Small intestine (tissue), 7 donors: Measurements from ENCODE around the gene PTPRR. TPM values are rescaled to one million over a fixed set of nuclear protein-coding genes. Genes with fewer than 3 reads are reported as not detected.
A peak's percentile ranks its signal among the peaks of the same experiment; 100 is the strongest.

ENCODE experiments used
- DNase-seq, 2 donors: peaks; one replicate each; pipeline versions ENCODE4 v3.0.0 to v3.0.0-alpha.2; 2013
- FAIRE-seq: peaks from 2 replicates; lab custom pipeline; 2012; peaks lifted over from hg19 to GRCh38; lab: Jason Lieb, UNC
- H3K27ac ChIP-seq, 3 donors: one replicate each; pipeline ENCODE4 v1.5.1; 2013; ENCODE audit warnings: low read length in 2 of 3, mild to moderate bottlenecking in 2 of 3, control low read depth in 1 of 3, inconsistent platforms in 1 of 3, low read depth in 1 of 3, moderate library complexity in 1 of 3
- H3K27me3 ChIP-seq, 3 donors: one replicate each; pipeline ENCODE4 v1.6.1; 2013; ENCODE audit warnings: low read length in 3 of 3, inconsistent platforms in 1 of 3; ENCODE audit not compliant: control insufficient read depth in 3 of 3, insufficient read depth in 3 of 3
- H3K36me3 ChIP-seq, 3 donors: one replicate each; pipeline ENCODE4 v1.6.1; 2013; ENCODE audit warnings: low read length in 3 of 3, inconsistent platforms in 1 of 3, low read depth in 1 of 3, mild to moderate bottlenecking in 1 of 3, moderate library complexity in 1 of 3; ENCODE audit not compliant: control insufficient read depth in 3 of 3, insufficient read depth in 2 of 3
- H3K4me1 ChIP-seq, 3 donors: one replicate each; pipeline ENCODE4 v1.6.1; 2013; ENCODE audit warnings: low read length in 2 of 3, inconsistent platforms in 1 of 3, low read depth in 1 of 3, mild to moderate bottlenecking in 1 of 3, moderate library complexity in 1 of 3; ENCODE audit not compliant: control insufficient read depth in 3 of 3, insufficient read depth in 2 of 3
- H3K4me3 ChIP-seq, 3 donors: one replicate each; pipeline ENCODE4 v1.5.1; 2013; ENCODE audit warnings: low read length in 3 of 3, control low read depth in 1 of 3, inconsistent platforms in 1 of 3, low read depth in 1 of 3, mild to moderate bottlenecking in 1 of 3, moderate library complexity in 1 of 3
- H3K9me3 ChIP-seq, 2 donors: one replicate each; pipeline ENCODE4 v1.6.1; 2013; ENCODE audit warnings: low read depth in 1 of 2, low read length in 1 of 2; ENCODE audit not compliant: control insufficient read depth in 2 of 2, insufficient read depth in 1 of 2
- WGBS, 3 donors: extraction: QIAGEN DNeasy Blood & Tissue Kit; methylation state at CpG; one replicate each; pipeline ENCODE4 v1.1.7; 2013; 5-methylcytosine and 5-hydroxymethylcytosine counted together
- polyA plus RNA-seq, 4 donors: library from polyadenylated mRNA; stranded (reverse) in 3 of 4; unstranded in 1 of 4; fragments of 200-250 nt in 3 of 4; fragments of 120-200 nt in 1 of 4; gene quantifications; one replicate each; pipeline versions ENCODE4 v1.2.1 to v1.2.3, GENCODE V29; 2013
- donor health status: healthy with polysubstance abuse.
- donor health status: control.
- donor health status: control.
- donor health status: Bipolar disorder and iron deficiency.
- donor health status: healthy.

The PTPRR gene
- polyA plus RNA-seq, 4 donors = 0.84 to 18.9 (median 5.4) TPM

DNA sequence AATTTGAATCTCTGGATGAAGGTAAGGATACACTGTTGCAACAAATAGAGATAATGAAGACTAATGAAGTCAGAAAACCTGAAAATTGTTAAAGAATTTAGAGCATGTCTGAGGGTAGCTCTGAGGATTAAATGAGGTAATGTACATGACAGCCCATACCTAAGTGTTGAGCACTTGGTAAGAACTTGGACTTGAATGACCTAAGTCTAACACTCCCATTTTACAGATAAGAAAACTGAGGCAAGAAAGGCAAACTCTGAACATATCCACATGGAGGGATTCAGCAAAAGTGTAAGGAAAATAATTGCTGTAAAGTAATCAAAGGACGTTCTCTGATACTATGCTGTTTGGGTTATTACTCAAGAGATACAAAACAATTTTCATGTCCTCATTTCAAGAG lies 312.4 kb downstream of the PTPRR start:
- Histone ChIP-seq H3K9me3 (peaks cover 0 to 3% of the 10 kb centered on the region in 2 donors), H3K4me3 (no peak overlapping the region), H3K36me3 (no peaks in the 10 kb centered on the region), H3K4me1 (peaks cover 0 to 5% (median 0%) of the 10 kb centered on the region in 3 donors), H3K27me3 (peaks cover 0 to 7% (median 0%) of the 10 kb centered on the region in 3 donors), H3K27ac (no peak overlapping the region)
- FAIRE-seq (no peak), DNase-seq (no peak)
- WGBS, 3 donors = 66 to 69% (median 68%) methylated on average over 1 of the region's 1 CpG

DNA sequence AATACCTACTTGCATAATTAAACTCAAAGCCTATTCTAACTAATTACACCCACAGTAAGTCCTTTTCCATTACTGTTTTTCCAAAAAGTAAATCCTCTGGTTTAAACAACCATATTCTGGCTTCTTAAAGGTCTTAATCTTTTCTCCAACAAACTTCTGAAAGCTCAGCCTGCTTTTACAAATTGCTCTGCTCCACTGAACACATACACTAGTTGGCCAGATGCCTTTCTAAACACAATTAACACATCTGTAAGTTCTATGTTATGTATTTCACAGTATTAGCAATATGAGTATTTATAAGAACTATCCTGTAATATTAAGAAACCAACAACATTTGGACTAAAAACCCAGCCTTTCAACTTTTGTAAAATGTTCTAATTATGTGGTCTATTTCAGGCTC lies 313.4 kb downstream of the PTPRR start:
- DNase-seq (no peak), FAIRE-seq (no peak)
- Histone ChIP-seq H3K9me3 (peaks cover 0 to 3% of the 10 kb centered on the region in 2 donors), H3K27ac (no peak overlapping the region), H3K4me3 (no peak overlapping the region), H3K27me3 (peaks cover 0 to 7% (median 0%) of the 10 kb centered on the region in 3 donors), H3K36me3 (no peaks in the 10 kb centered on the region), H3K4me1 (peaks cover 0 to 5% (median 0%) of the 10 kb centered on the region in 3 donors)

GRCh38 chr12:70605976-70606375 lies 314.6 kb downstream of the PTPRR start:
- Histone ChIP-seq H3K27ac (no peak overlapping the region), H3K9me3 (peaks cover 0 to 3% of the 10 kb centered on the region in 2 donors), H3K4me3 (no peak overlapping the region), H3K27me3 (peaks cover 0 to 7% (median 0%) of the 10 kb centered on the region in 3 donors), H3K36me3 (no peaks in the 10 kb centered on the region), H3K4me1 (peaks cover 0 to 5% (median 0%) of the 10 kb centered on the region in 3 donors)
- 16 to 56% (median 35%) methylated on average over 5 of the region's 5 CpGs for WGBS, 3 donors
- FAIRE-seq (no peak), DNase-seq (peak in 1 of 2 donors; percentile 82)

DNA sequence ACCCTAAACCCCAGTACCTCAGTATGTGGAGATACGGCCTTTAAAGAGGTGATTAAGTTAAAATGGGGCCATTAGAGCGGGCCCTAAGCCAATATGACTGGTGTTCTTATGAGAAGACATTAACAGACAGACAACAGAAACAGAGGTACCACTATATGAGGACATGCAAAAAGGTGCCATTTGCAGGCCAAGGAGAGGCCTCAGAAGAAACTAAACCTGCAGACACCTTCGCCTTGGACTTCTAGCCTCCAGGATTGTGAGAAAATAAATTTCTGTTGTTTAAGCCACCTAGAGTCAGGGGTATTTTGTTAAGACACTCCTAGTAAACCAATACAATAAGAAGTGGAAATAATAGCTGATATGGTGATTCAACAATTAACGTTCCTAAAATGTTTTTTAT lies 315.9 kb downstream of the PTPRR start:
- H3K36me3 ChIP-seq = no peaks in the 10 kb centered on the region
- no peak overlapping the region for H3K27ac ChIP-seq
- no peak overlapping the region for H3K4me3 ChIP-seq
- 89 to 92% (median 92%) methylated on average over 4 of the region's 4 CpGs for WGBS, 3 donors
- no peak for DNase-seq
- peaks cover 0 to 3% of the 10 kb centered on the region in 2 donors for H3K9me3 ChIP-seq
- peaks cover 0 to 5% (median 0%) of the 10 kb centered on the region in 3 donors for H3K4me1 ChIP-seq
- FAIRE-seq = no peak
- peaks cover 0 to 7% (median 0%) of the 10 kb centered on the region in 3 donors for H3K27me3 ChIP-seq

- H3K4me1 ChIP-seq = no peaks in the 10 kb centered on the region
- H3K4me3 ChIP-seq = no peak overlapping the region
- H3K27ac ChIP-seq = no peak overlapping the region
- no peak for FAIRE-seq
- DNase-seq = no peak
- H3K36me3 ChIP-seq = no peaks in the 10 kb centered on the region
- H3K27me3 ChIP-seq = no peaks in the 10 kb centered on the region
- H3K9me3 ChIP-seq = peaks cover 0 to 3% of the 10 kb centered on the region in 2 donors
- WGBS, 3 donors = 40 to 78% (median 49%) methylated on average over 1 of the region's 1 CpG
Observed at GRCh38 chr12:70603044-70603443, 317.5 kb downstream of the PTPRR start.

GRCh38 chr12:70598467-70599193 lies 321.9 kb downstream of the PTPRR start:
- H3K27ac ChIP-seq = no peak overlapping the region
- no peaks in the 10 kb centered on the region for H3K9me3 ChIP-seq
- no peaks in the 10 kb centered on the region for H3K4me1 ChIP-seq
- DNase-seq (peak in 1 of 2 donors; percentile 23), FAIRE-seq (no peak)
- no peak overlapping the region for H3K4me3 ChIP-seq
- WGBS, 3 donors = 13 to 48% (median 29%) methylated on average over 4 of the region's 4 CpGs
- no peaks in the 10 kb centered on the region for H3K36me3 ChIP-seq
- H3K27me3 ChIP-seq = no peaks in the 10 kb centered on the region

DNA sequence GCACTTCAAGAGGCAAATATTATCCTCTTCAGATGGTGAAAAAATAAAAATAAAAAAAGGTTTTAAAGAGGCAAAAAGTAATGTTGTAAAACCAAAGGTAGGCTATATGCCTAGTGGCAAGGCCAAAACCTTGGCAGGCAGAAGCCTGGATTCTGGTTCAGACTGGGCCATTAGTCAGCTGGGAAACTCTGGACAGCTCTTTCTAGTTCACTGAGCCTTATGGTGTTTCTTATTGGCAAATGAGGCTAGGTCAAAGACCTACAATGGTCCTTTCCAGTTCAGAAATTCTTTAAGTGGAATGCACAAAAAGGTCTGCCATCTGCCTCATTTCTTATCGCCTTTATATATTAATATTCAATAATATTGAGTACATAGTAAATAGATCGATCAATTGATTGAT lies 327.9 kb downstream of the PTPRR start:
- FAIRE-seq (no peak), DNase-seq (no peak)

DNA sequence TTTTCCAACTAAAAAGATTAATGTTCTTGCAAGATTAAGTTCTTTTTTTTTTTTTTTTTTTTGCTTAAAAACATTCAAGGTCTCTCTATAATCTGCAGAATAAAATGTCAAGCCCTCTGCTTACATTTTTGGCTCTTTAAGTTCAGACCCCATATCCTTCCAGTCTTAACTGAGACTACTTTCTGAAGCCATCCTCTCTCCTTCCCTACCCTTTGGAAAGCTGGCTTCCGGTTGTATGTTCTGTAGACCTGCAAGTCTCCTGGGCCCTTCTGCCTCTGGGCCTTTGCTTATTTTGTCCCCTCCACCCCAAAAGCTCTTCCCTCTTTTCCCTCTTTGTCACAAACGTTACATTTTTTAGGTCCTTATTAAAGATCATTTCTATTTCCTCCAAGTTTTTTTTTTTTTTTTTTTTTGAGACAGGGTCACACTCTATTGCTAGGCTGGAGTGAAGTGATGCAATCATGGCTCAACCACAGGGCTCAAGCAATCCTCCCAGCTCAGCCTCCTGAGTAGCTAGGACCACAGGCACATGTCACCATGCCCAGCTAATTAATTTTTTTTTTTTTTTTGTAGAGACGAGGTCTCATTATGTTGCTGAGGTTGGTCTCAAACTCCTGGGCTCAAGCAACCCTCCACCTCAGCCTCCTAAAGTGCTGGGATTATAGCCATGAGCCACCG lies 329.9 kb downstream of the PTPRR start:
- Histone ChIP-seq H3K4me3 (no peak overlapping the region), H3K9me3 (no peaks in the 10 kb centered on the region), H3K27me3 (no peaks in the 10 kb centered on the region), H3K36me3 (peaks cover 0 to 3% (median 0%) of the 10 kb centered on the region in 3 donors), H3K4me1 (no peaks in the 10 kb centered on the region), H3K27ac (no peak overlapping the region)
- 35 to 64% (median 53%) methylated on average over 4 of the region's 4 CpGs for WGBS, 3 donors
- DNase-seq (no peak), FAIRE-seq (no peak)

More for the DNA sequence above, 327.9 kb downstream of the PTPRR start:
- H3K27me3 ChIP-seq = no peaks in the 10 kb centered on the region
- 82 to 96% (median 93%) methylated on average over 2 of the region's 2 CpGs for WGBS, 3 donors
- H3K9me3 ChIP-seq = no peaks in the 10 kb centered on the region
- no peaks in the 10 kb centered on the region for H3K4me1 ChIP-seq
- no peak overlapping the region for H3K27ac ChIP-seq
- H3K4me3 ChIP-seq = no peak overlapping the region
- peaks cover 0 to 3% (median 0%) of the 10 kb centered on the region in 3 donors for H3K36me3 ChIP-seq
